Stimulated activated CD8-positive, alpha-beta memory T cell treated with anti-CD3 and anti-CD28 coated beads, Interleukin-4, amount 100 ng/mL, for 1 hour (primary cell): ENCODE measurements around the gene ELOB.

ENCODE experiments used
- DNase-seq, 2 donors: peaks; one replicate each; pipeline ENCODE4 v3.0.0-alpha.2; 2020; ENCODE audit warnings: low read depth in 2 of 2, low spot score in 1 of 2

The ELOB gene

GRCh38 chr16:2811703-2812471 is 34.8 kb upstream of the ELOB start:
- DNase-seq: no peak

- DNase-seq: no peak
Observed at GRCh38 chr16:2810651-2811050, 33.6 kb upstream of the ELOB start.

GRCh38 chr16:2809149-2809760 is 32.2 kb upstream of the ELOB start:
- no peak for DNase-seq

DNA sequence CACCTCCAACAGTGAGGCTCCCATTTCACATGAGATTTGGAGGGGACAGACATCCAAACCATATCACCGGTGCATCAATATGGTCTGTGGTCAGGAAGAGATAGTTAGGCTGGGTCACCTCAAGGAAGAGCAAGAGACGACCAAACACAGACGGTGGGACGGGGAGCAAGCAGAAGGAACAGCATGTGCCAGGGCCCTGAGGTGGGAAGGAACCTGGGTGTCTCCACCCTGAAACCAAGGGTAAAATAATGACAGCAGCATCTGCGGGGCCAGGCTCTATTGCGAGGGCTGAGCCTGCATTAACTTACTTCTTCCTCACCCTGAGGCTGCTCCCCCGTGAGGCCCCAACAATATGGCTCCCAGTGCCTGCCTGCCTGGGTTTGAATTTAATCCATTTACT is 31.1 kb upstream of the ELOB start:
- no peak for DNase-seq

- no peak for DNase-seq
Observed at GRCh38 chr16:2806286-2806685, 29.2 kb upstream of the ELOB start.

DNA sequence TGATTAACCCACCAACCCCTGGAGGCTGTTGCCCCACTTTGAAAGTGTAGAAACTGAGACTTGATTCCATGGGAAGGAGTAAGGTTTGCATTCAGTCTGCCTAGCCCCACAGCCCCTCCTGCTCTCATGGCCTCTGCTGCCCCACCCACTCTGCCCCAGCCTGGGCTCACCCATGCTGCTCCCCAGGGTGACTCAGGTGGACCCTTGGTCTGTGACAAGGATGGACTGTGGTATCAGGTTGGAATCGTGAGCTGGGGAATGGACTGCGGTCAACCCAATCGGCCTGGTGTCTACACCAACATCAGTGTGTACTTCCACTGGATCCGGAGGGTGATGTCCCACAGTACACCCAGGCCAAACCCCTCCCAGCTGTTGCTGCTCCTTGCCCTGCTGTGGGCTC is 27.6 kb upstream of the ELOB start:
- no peak for DNase-seq

GRCh38 chr16:2803545-2804195 is 26.6 kb upstream of the ELOB start:
- no peak for DNase-seq

- DNase-seq: no peak
Observed at GRCh38 chr16:2799859-2800226, 22.8 kb upstream of the ELOB start.

DNA sequence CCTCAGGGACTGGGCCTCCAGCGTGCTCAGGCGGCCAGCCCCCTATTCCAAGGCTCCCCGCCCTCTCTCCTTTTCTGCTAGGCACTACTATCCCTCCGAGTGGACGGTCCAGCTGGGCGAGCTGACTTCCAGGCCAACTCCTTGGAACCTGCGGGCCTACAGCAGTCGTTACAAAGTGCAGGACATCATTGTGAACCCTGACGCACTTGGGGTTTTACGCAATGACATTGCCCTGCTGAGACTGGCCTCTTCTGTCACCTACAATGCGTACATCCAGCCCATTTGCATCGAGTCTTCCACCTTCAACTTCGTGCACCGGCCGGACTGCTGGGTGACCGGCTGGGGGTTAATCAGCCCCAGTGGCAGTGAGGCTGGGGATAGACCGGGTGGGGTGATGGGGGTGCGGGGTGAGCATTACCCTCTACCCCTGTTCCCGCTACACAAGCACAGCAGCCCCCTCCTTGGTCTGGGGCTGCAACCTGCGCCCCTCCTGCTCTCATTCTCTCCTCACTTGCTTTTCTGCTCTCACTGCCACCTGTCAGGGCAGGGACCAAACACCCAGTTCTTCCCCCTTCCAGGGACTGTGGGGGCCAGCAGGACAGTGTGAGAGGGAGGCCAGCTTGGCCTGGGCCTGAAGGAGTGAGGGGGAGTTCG is 22.3 kb upstream of the ELOB start:
- no peak for DNase-seq

DNA sequence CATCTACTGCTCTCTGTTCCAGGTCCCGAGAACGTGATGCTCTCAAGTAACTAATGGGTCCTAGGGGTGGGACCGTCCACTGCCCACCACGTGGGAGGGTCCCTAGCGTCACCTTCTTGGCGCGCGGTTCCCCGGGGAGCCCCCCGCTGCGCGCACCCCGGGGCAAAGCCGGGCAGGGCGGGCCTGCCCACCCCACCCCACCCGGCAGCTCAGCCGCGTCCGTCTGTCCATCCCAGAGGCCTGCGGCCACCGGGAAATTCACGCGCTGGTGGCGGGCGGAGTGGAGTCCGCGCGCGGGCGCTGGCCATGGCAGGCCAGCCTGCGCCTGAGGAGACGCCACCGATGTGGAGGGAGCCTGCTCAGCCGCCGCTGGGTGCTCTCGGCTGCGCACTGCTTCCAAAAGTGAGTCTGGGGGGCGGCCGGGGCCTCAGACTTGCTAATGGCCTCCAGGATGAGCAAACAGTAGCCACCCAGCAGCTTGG is 21.7 kb upstream of the ELOB start:
- no peak for DNase-seq

GRCh38 chr16:2795395-2796143 is 18.5 kb upstream of the ELOB start:
- no peak for DNase-seq

GRCh38 chr16:2792940-2793339 is 15.9 kb upstream of the ELOB start:
- no peak for DNase-seq

DNA sequence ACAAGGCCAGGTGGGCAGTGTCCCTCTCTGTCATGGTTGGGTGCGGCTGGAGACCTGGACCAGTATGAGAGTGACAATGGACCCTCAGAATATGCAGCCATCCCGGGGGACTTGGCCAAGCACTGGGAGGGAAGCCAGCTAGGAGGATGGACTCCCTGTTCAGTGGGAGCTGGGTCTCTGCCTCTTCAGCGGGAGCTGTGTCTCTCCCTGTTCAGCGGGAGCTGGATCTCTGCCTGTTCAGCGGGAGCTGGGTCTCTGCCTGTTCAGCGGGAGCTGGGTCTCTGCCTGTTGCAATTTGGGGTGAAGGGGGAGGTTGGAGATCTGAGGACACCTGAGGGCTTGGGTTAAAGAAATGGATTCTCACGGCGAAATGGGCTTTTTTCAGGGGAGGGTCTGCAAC is 14.1 kb upstream of the ELOB start:
- no peak for DNase-seq

GRCh38 chr16:2790631-2791030 is 13.6 kb upstream of the ELOB start:
- DNase-seq: no peak

- no peak for DNase-seq
Observed at GRCh38 chr16:2787961-2788360, 10.9 kb upstream of the ELOB start.

DNA sequence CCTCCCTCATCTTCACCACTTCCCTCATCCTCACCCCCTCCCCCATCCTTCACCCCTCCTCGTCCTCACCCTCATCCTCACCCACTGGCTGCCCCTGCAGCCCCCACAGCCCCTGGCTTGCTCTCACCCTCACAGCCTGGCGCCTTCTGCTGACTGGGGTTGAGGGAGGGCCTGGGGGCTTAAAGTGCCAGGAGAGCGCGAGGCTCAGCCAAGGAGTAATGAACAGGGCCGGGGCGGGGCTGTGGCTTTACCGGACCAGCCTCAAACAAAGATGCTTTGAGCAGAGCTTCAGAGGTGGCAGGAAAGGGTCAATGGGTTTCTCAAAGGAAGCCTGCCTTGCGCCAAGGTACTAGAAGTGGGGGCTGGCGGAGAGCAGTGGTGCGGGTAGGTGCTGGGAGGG is 10.3 kb upstream of the ELOB start, which contains the start of gene PRSS33:
Gene PRSS33 (minus strand): TSS at position 155 of the 400 bp plus-strand sequence. CDS start 1,013 bp downstream, outside the sequence.
- no peak for DNase-seq

- no peak for DNase-seq
Observed at GRCh38 chr16:2786826-2787151, 9.7 kb upstream of the ELOB start.

DNA sequence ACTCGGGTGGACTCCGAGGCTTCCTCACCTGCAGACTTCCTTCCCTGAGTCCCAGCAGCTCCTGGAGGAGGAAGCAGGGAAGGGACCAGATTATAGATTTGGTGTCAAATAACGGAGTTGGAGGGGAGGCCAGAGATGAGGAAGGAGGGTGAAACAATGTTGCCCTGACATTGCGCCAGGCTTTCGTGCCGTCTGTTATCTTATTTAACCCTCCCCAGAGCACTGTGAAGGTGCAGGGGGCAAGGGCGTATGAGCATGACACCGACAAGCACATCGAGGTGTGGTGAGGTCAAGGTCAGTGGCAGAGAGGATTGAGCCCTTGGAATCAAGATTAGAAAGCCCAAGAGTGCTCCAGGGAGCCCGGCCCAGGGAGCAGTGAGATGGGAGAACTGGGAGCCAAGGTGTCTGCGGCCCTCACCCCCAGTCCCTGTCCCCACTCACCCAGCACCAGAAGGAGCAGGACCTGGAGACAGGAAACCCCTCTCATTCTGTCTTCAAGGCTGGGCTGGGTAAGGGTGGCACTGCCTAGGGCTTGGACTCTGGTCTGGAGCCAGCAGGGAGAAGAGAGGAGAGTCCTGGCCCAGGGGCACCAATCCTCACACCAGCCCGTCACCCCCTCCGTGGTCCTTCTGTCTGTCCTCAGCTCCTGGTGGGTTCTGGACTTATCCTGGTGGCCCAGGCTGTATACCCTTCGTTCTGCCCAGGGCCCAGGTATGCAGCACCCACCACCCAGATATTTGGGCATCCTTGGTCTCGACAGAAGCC is 9.2 kb upstream of the ELOB start:
- DNase-seq: no peak

DNA sequence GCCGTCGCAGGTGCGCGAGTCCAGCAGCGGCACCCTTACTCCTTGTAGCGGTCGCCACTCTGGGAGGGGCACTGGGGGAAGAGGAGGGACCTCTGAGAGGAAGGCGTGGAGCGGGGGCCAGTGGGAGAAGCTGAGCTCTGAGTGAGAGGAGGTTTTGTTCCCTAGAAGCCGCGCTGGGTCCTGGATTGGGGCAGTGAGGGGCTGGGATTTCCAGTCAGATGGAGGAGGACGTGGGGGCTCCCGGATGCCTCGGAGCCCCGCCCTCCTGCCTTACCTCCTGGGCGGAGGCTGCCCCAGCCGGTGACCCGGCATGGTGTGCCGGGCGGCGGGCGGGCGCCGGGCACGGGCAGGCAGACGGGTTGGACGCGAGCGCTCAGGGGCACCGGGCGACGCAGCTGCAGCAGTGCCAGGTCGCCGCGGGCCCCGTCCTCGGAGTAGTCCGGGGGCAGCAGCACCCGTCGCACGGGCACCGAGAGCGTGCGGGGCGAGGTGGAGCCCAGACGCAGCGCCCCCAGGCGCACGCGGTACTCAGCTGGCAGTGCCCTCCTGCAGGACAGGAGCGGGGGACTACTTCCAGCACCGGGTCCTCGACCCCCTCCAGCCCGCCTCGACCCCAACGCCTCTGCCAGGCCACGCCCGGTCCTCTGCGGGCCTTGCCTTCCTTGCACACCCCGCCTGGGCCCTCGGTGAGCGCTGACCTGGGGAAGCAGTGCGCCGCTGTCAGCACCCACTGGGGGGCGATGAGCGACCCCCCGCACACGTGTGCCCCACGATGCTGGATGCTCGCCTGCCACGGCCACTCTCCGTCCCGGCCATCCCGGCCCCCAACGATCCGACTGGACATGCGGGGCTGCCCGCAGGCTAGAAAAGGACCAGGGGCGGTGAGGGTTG is 8.3 kb upstream of the ELOB start:
- no peak for DNase-seq
